Trophoblast cell (in vitro differentiated cells and primary cell): Measurements from ENCODE around the gene OR2H2.

ENCODE experiments used
- DNase-seq, 2 donors: peaks; one replicate each; pipeline ENCODE4 v3.0.0-alpha.2; 2016
- H2AFZ ChIP-seq: 2 replicates; pipeline ENCODE4 v1.6.1; 2013; ENCODE audit warnings: low read length, moderate library complexity, mild to moderate bottlenecking; ENCODE audit not compliant: insufficient read depth, poor library complexity
- H2AK5ac ChIP-seq: 2 replicates; pipeline ENCODE4 v1.6.1; 2013; ENCODE audit warnings: mild to moderate bottlenecking, low read length
- H2BK120ac ChIP-seq: 2 replicates; pipeline ENCODE4 v1.6.1; 2013; ENCODE audit warnings: low read length, mild to moderate bottlenecking, moderate library complexity; ENCODE audit not compliant: insufficient read depth, poor library complexity
- H2BK12ac ChIP-seq: 2 replicates; pipeline ENCODE4 v1.6.1; 2013; ENCODE audit warnings: mild to moderate bottlenecking, low read length, moderate library complexity
- H2BK5ac ChIP-seq: 2 replicates; pipeline ENCODE4 v1.6.1; 2013; ENCODE audit warnings: low read length, low read depth, moderate library complexity, mild to moderate bottlenecking; ENCODE audit not compliant: poor library complexity
- H3K14ac ChIP-seq: 2 replicates; pipeline ENCODE4 v1.6.1; 2013; ENCODE audit warnings: mild to moderate bottlenecking, low read length
- H3K18ac ChIP-seq: 2 replicates; pipeline ENCODE4 v1.6.1; 2013; ENCODE audit warnings: mild to moderate bottlenecking, low read length
- H3K23ac ChIP-seq: 2 replicates; pipeline ENCODE4 v1.6.1; 2013; ENCODE audit warnings: low read length
- H3K27ac ChIP-seq: 2 replicates; pipeline ENCODE4 v1.5.1; 2013; ENCODE audit warnings: low read depth, mild to moderate bottlenecking, inconsistent platforms, low read length, moderate library complexity
- H3K27me3 ChIP-seq: 2 replicates; pipeline ENCODE4 v1.6.1; 2013; ENCODE audit warnings: inconsistent platforms, mild to moderate bottlenecking, low read length, moderate library complexity; ENCODE audit not compliant: insufficient read depth
- H3K36me3 ChIP-seq, 2 experiments: 1 replicate in 1 of 2; 2 replicates in 1 of 2; pipeline ENCODE4 v1.6.1; 2013; ENCODE audit warnings: low read length in 2 of 2, mild to moderate bottlenecking in 2 of 2, moderate library complexity in 1 of 2; ENCODE audit not compliant: insufficient read depth in 2 of 2, control insufficient read depth in 1 of 2
- H3K4ac ChIP-seq: 2 replicates; pipeline ENCODE4 v1.6.1; 2013; ENCODE audit warnings: low read depth, mild to moderate bottlenecking, low read length, moderate library complexity
- H3K4me1 ChIP-seq, 2 experiments: 1 replicate in 1 of 2; 2 replicates in 1 of 2; pipeline ENCODE4 v1.6.1; 2013; ENCODE audit warnings: low read length in 2 of 2, mild to moderate bottlenecking in 2 of 2, moderate library complexity in 1 of 2; ENCODE audit not compliant: insufficient read depth in 2 of 2, control insufficient read depth in 1 of 2
- H3K4me2 ChIP-seq: 2 replicates; pipeline ENCODE4 v1.6.1; 2013; ENCODE audit warnings: inconsistent platforms, mild to moderate bottlenecking, low read length, moderate library complexity
- H3K4me3 ChIP-seq: 2 replicates; pipeline ENCODE4 v1.5.1; 2013; ENCODE audit warnings: mild to moderate bottlenecking, low read depth, low read length, inconsistent platforms
- H3K79me1 ChIP-seq: one replicate; pipeline ENCODE4 v1.6.1; 2013; ENCODE audit warnings: low read length
- H3K79me2 ChIP-seq: 2 replicates; pipeline ENCODE4 v1.6.1; 2013; ENCODE audit warnings: low read length, mild to moderate bottlenecking; ENCODE audit not compliant: control insufficient read depth, insufficient read depth, poor library complexity
- H3K9ac ChIP-seq: 2 replicates; pipeline ENCODE4 v1.6.1; 2013; ENCODE audit warnings: mild to moderate bottlenecking, low read length
- H3K9me3 ChIP-seq: 2 replicates; pipeline ENCODE4 v1.6.1; 2013; ENCODE audit warnings: low read depth, mild to moderate bottlenecking, control low read depth, inconsistent platforms, low read length; ENCODE audit not compliant: insufficient read depth
- H4K12ac ChIP-seq: 2 replicates; pipeline ENCODE4 v1.6.1; 2013; ENCODE audit warnings: low read depth, mild to moderate bottlenecking, low read length, moderate library complexity
- H4K8ac ChIP-seq: 2 replicates; pipeline ENCODE4 v1.6.1; 2013; ENCODE audit warnings: low read depth, mild to moderate bottlenecking, low read length, moderate library complexity
- H4K91ac ChIP-seq: one replicate; pipeline ENCODE4 v1.6.1; 2013; ENCODE audit warnings: low read depth, mild to moderate bottlenecking, low read length, moderate library complexity
- WGBS: extraction: QIAGEN DNeasy Blood & Tissue Kit; methylation state at CpG from one replicate; pipeline ENCODE4 v1.1.7; 2013; ENCODE audit warnings: missing lambda C conversion rate; ENCODE audit not compliant: insufficient read length, insufficient coverage; ENCODE audit errors: extremely low coverage; 5-methylcytosine and 5-hydroxymethylcytosine counted together

The OR2H2 gene

DNA sequence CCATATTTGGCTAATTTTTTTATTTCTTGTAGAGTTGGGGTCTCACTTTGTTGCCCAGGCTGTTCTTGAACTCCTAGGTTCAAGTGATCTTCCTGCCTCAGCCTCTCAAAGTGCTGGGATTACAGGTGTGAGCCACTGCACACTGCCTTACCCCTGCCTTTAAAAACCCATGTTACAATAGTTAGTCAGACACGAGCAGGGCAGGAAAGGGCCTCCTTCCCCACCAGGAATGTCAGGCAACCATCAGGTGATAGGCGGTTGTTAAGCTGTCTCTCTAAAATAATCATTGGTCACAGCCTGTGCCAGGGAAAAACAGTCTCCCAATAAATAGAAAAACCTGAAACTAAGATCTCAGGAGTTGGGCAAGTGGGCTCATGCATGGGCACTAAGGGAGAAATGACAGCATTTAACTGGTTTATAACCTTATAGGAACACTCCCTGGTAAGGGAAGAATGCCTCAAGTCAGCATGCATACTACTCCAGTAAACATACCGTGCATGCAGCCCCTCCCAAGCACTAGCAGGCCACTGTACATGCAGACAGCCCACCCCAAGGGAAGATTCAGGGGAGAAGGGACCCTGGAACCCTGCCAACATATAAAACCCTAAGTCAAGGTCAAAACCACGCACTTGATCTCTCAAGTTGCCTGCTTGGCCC, 8.4 kb downstream of the OR2H2 start:
- H4K91ac ChIP-seq = no peak overlapping the region
- H3K4ac ChIP-seq = no peak overlapping the region
- no peak overlapping the region for H2BK120ac ChIP-seq
- no peak overlapping the region for H3K4me2 ChIP-seq
- H3K18ac ChIP-seq = no peak overlapping the region
- H2BK5ac ChIP-seq = no peak overlapping the region
- no CpG with 5 or more reads among the region's 4 CpGs for WGBS
- H2AFZ ChIP-seq = no peak overlapping the region
- H3K4me3 ChIP-seq = no peak overlapping the region
- no peak overlapping the region for H3K27ac ChIP-seq
- DNase-seq = no peak
- no peaks in the 10 kb centered on the region for H3K9me3 ChIP-seq
- no peaks in the 10 kb centered on the region for H3K36me3 ChIP-seq
- no peak overlapping the region for H2BK12ac ChIP-seq
- no peak overlapping the region for H3K9ac ChIP-seq
- no peaks in the 10 kb centered on the region for H3K79me2 ChIP-seq
- H2AK5ac ChIP-seq = no peak overlapping the region
- no peaks in the 10 kb centered on the region for H3K79me1 ChIP-seq
- H3K4me1 ChIP-seq = no peaks in the 10 kb centered on the region
- H3K27me3 ChIP-seq = no peaks in the 10 kb centered on the region
- no peak overlapping the region for H3K23ac ChIP-seq
- no peak overlapping the region for H4K8ac ChIP-seq
- H3K14ac ChIP-seq = no peak overlapping the region
- H4K12ac ChIP-seq = no peak overlapping the region

DNA sequence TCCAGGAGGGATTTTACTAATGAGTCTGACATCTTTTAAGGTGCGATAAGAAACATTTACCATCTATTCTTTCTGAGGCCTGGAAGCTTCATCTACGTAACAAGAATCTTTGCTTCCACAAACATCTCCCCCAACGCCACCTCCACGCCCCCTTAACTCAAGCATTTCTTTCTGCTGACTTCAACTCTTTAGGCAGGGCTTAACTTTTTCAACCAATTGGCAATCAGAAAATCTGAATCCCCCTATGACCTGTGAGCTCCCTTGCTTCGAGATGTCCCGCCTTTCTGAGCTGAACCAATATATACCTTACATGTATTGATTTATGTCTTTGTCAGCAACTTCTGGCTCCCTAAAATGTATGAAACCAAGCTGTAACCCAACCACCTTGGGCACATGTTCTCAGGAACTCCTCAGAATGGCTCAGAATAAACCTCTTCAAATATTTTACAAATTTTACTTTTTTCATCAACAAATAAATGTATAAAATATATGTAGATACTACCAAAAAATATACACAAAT, 11.5 kb downstream of the OR2H2 start:
- 100% methylated on average over 2 of the region's 6 CpGs for WGBS
- no peak overlapping the region for H3K4me2 ChIP-seq
- no peak overlapping the region for H2BK12ac ChIP-seq
- H4K91ac ChIP-seq = no peak overlapping the region
- no peaks in the 10 kb centered on the region for H3K79me2 ChIP-seq
- no peak overlapping the region for H2BK5ac ChIP-seq
- H2AFZ ChIP-seq = no peak overlapping the region
- no peak for DNase-seq
- no peak overlapping the region for H2AK5ac ChIP-seq
- no peak overlapping the region for H3K4ac ChIP-seq
- H3K27ac ChIP-seq = no peak overlapping the region
- H3K9ac ChIP-seq = no peak overlapping the region
- no peaks in the 10 kb centered on the region for H3K79me1 ChIP-seq
- H4K8ac ChIP-seq = no peak overlapping the region
- no peaks in the 10 kb centered on the region for H3K9me3 ChIP-seq
- H3K14ac ChIP-seq = no peak overlapping the region
- H3K36me3 ChIP-seq = peaks cover 0 to 3% of the 10 kb centered on the region in 2 experiments
- H3K27me3 ChIP-seq = no peaks in the 10 kb centered on the region
- H3K4me3 ChIP-seq = no peak overlapping the region
- H3K23ac ChIP-seq = no peak overlapping the region
- no peak overlapping the region for H3K18ac ChIP-seq
- H2BK120ac ChIP-seq = no peak overlapping the region
- H4K12ac ChIP-seq = no peak overlapping the region
- no peaks in the 10 kb centered on the region for H3K4me1 ChIP-seq

GRCh38 chr6:29597184-29597583, 12.3 kb downstream of the OR2H2 start:
- no peaks in the 10 kb centered on the region for H3K9me3 ChIP-seq
- no CpG with 5 or more reads among the region's 2 CpGs for WGBS

GRCh38 chr6:29598172-29598747, 13.3 kb downstream of the OR2H2 start:
- H3K27ac ChIP-seq = no peak overlapping the region
- no peak overlapping the region for H3K4me2 ChIP-seq
- H2BK12ac ChIP-seq = no peak overlapping the region
- H3K9ac ChIP-seq = no peak overlapping the region
- H3K4me1 ChIP-seq = no peaks in the 10 kb centered on the region
- no peaks in the 10 kb centered on the region for H3K79me2 ChIP-seq
- H2AFZ ChIP-seq = no peak overlapping the region
- peaks cover 2 to 10% of the 10 kb centered on the region in 2 experiments for H3K36me3 ChIP-seq
- no peak overlapping the region for H4K8ac ChIP-seq
- no peak overlapping the region for H2BK5ac ChIP-seq
- H3K4ac ChIP-seq = no peak overlapping the region
- H3K9me3 ChIP-seq = no peaks in the 10 kb centered on the region
- WGBS = no CpG with 5 or more reads among the region's 2 CpGs
- no peak overlapping the region for H4K12ac ChIP-seq
- no peak overlapping the region for H2AK5ac ChIP-seq
- H3K18ac ChIP-seq = no peak overlapping the region
- no peak overlapping the region for H4K91ac ChIP-seq
- no peaks in the 10 kb centered on the region for H3K79me1 ChIP-seq
- H3K14ac ChIP-seq = no peak overlapping the region
- no peak overlapping the region for H3K4me3 ChIP-seq
- no peak overlapping the region for H3K23ac ChIP-seq
- no peak for DNase-seq
- H3K27me3 ChIP-seq = no peaks in the 10 kb centered on the region
- no peak overlapping the region for H2BK120ac ChIP-seq

More at GRCh38 chr6:29597184-29597583, 12.3 kb downstream of the OR2H2 start:
- H3K23ac ChIP-seq = no peak overlapping the region
- no peak overlapping the region for H3K18ac ChIP-seq
- no peak overlapping the region for H3K4me2 ChIP-seq
- no peak overlapping the region for H4K8ac ChIP-seq
- no peak overlapping the region for H3K27ac ChIP-seq
- no peak overlapping the region for H2AFZ ChIP-seq
- H3K79me2 ChIP-seq = no peaks in the 10 kb centered on the region
- no peak overlapping the region for H3K9ac ChIP-seq
- no peak overlapping the region for H4K12ac ChIP-seq
- no peak overlapping the region for H2BK120ac ChIP-seq
- H3K4me3 ChIP-seq = no peak overlapping the region
- H3K4me1 ChIP-seq = no peaks in the 10 kb centered on the region
- DNase-seq = no peak
- H3K79me1 ChIP-seq = no peaks in the 10 kb centered on the region
- H2BK12ac ChIP-seq = no peak overlapping the region
- no peak overlapping the region for H2AK5ac ChIP-seq
- no peaks in the 10 kb centered on the region for H3K27me3 ChIP-seq
- H2BK5ac ChIP-seq = no peak overlapping the region
- H3K4ac ChIP-seq = no peak overlapping the region
- H3K14ac ChIP-seq = no peak overlapping the region
- peaks cover 0 to 5% of the 10 kb centered on the region in 2 experiments for H3K36me3 ChIP-seq
- H4K91ac ChIP-seq = no peak overlapping the region
